K562 (cell line): Measurements from ENCODE around the gene KTN1. TPM values are rescaled to one million over a fixed set of nuclear protein-coding genes. Genes with fewer than 3 reads are reported as not detected.

Source experiments
- ATAC-seq: fragments of 200-7000 bp; cut with Tn5 transposase; 3 replicates; pipeline ENCODE4 v1.9.1; 2020; ENCODE audit warnings: moderate library complexity
- BruUV-seq: library from RNA; stranded (reverse); fragments of 400-500 nt; replicated peaks from 2 replicates; lab custom pipeline; 2021; lab: Mats Ljungman, UMichigan
- CTCF ChIA-PET: fragments of 300-600 bp; formaldehyde crosslinking; extraction: SDS; loops from one replicate; lab custom pipeline; 2021; ENCODE audit warnings: low intra/inter-chr PET ratio; lab: Yijun Ruan, JAX
- POLR2A ChIA-PET: fragments of 300-600, 350-650 bp; sonication (Branson Sonifier 250); formaldehyde crosslinking; extraction: SDS; loops from one replicate; lab custom pipeline; 2021; ENCODE audit warnings: antibody characterized with exemption, inconsistent platforms; lab: Yijun Ruan, JAX
- DNase-seq, 4 experiments: peaks; one replicate each; pipeline versions ENCODE4 v3.0.0 to v3.0.0-alpha.2; 2011 to 2018; ENCODE audit warnings: low spot score in 3 of 4, mixed read lengths in 3 of 4; ENCODE audit errors: extremely low read depth in 1 of 4
- FAIRE-seq: peaks from 2 replicates; lab custom pipeline; 2011; peaks lifted over from hg19 to GRCh38; lab: Jason Lieb, UNC
- H2AFZ ChIP-seq: 2 replicates; pipeline ENCODE4 v1.6.0; 2011; ENCODE audit warnings: low read depth, low read length, control low read depth, inconsistent platforms
- H3K27ac ChIP-seq: fragments of 200-600 bp; 3 replicates; pipeline ENCODE4 v1.8.0; 2011; ENCODE audit warnings: low read depth, mild to moderate bottlenecking, control low read depth, inconsistent platforms, low read length, moderate library complexity, mixed read lengths; ENCODE audit errors: extremely low read depth
- H3K27me3 ChIP-seq, 2 experiments: fragments of 300-600 bp in 1 of 2; 2 replicates in 1 of 2; 3 replicates in 1 of 2; pipeline versions ENCODE4 v1.6.0 to v1.8.0; 2011; ENCODE audit warnings: inconsistent platforms in 2 of 2, low read length in 2 of 2, mild to moderate bottlenecking in 1 of 2, mixed read lengths in 1 of 2, moderate library complexity in 1 of 2; ENCODE audit not compliant: control insufficient read depth in 2 of 2, insufficient read depth in 2 of 2
- H3K36me3 ChIP-seq: fragments of 300-600 bp; 3 replicates; pipeline ENCODE4 v1.8.0; 2011; ENCODE audit warnings: mild to moderate bottlenecking, low read length, inconsistent platforms; ENCODE audit not compliant: control insufficient read depth, insufficient read depth
- H3K4me1 ChIP-seq, 2 experiments: fragments of 200-600 bp in 1 of 2; replicated peaks in 1 of 2; 2 replicates in 1 of 2; 3 replicates in 1 of 2; pipeline versions ENCODE4 v1.5.1 to v1.8.0; 2011; ENCODE audit warnings: inconsistent platforms in 2 of 2, low read length in 2 of 2, mild to moderate bottlenecking in 1 of 2, mixed read lengths in 1 of 2, moderate library complexity in 1 of 2; ENCODE audit not compliant: control insufficient read depth in 2 of 2, insufficient read depth in 2 of 2
- H3K4me2 ChIP-seq: 2 replicates; pipeline ENCODE4 v1.6.1; 2011; ENCODE audit warnings: low read length, control low read depth, inconsistent platforms, mixed read lengths; ENCODE audit not compliant: insufficient read depth
- H3K4me3 ChIP-seq: fragments of 200-600 bp; sonication (generic), shearing (Covaris generic); 2 replicates; pipeline ENCODE4 v1.5.1; 2016; ENCODE audit warnings: control low read depth, inconsistent platforms
- H3K79me2 ChIP-seq: fragments of 200-600 bp; 3 replicates; pipeline ENCODE4 v1.8.0; 2011; ENCODE audit warnings: low read length, inconsistent platforms; ENCODE audit not compliant: control insufficient read depth, insufficient read depth
- H3K9ac ChIP-seq, 2 experiments: 2 replicates each; pipeline versions ENCODE4 v1.6.0 to v1.6.1; 2011; ENCODE audit warnings: low read depth in 2 of 2, low read length in 2 of 2, control low read depth in 1 of 2, inconsistent platforms in 1 of 2, mild to moderate bottlenecking in 1 of 2, mixed read lengths in 1 of 2; ENCODE audit not compliant: insufficient read depth in 1 of 2
- H3K9me1 ChIP-seq: one replicate; pipeline ENCODE4 v1.6.0; 2011; ENCODE audit warnings: inconsistent platforms, mild to moderate bottlenecking, low read length, moderate library complexity; ENCODE audit not compliant: control insufficient read depth, insufficient read depth
- H3K9me3 ChIP-seq: replicated peaks from 2 replicates; pipeline ENCODE4 v1.5.1; 2011; ENCODE audit warnings: low read depth, low read length, inconsistent platforms; ENCODE audit not compliant: control insufficient read depth, insufficient read depth
- H4K20me1 ChIP-seq: replicated peaks from 2 replicates; pipeline ENCODE4 v1.6.1; 2011; ENCODE audit warnings: low read length, inconsistent platforms, mixed read lengths; ENCODE audit not compliant: control insufficient read depth, insufficient read depth
- ARID1B ChIP-seq: fragments of 450-650 bp; IDR thresholded peaks from 2 replicates; pipeline ENCODE4 v1.6.1; 2016; ENCODE audit warnings: antibody characterized with exemption, mild to moderate bottlenecking, inconsistent platforms
- JUND ChIP-seq, 2 experiments: IDR thresholded peaks; 2 replicates in 1 of 2; 3 replicates in 1 of 2; pipeline ENCODE4 v1.6.1; 2011; ENCODE audit warnings: borderline replicate concordance in 2 of 2, low read depth in 2 of 2, low read length in 2 of 2, improper control_type of control experiment in 1 of 2, missing biosample characterization in 1 of 2, missing genetic modification characterization in 1 of 2, missing genetic modification reagents in 1 of 2
- KLF13 ChIP-seq: fragments of 450-650 bp; IDR thresholded peaks from 2 replicates; pipeline ENCODE4 v1.6.1; 2016; ENCODE audit warnings: missing genetic modification characterization, low read depth, mild to moderate bottlenecking, missing compliant biosample characterization, moderate library complexity, borderline replicate concordance
- NR0B1 ChIP-seq: fragments of 450-650 bp; IDR thresholded peaks from one replicate; pipeline ENCODE4 v1.6.1; 2018; ENCODE audit warnings: mild to moderate bottlenecking, moderate library complexity; ENCODE audit not compliant: partially characterized antibody
- POLR3G ChIP-seq: IDR thresholded peaks from 2 replicates; pipeline ENCODE4 v1.6.1; 2011; ENCODE audit not compliant: insufficient read length, insufficient replicate concordance; ENCODE audit errors: extremely low read depth
- SLC30A9 ChIP-seq: fragments of 250-450 bp; sonication (Bioruptor Pico); IDR thresholded peaks from 2 replicates; pipeline ENCODE4 v1.8.0; 2022; ENCODE audit warnings: mild to moderate bottlenecking, moderate library complexity
- ZNF274 ChIP-seq: IDR thresholded peaks from 2 replicates; pipeline ENCODE4 v1.6.1; 2011; ENCODE audit warnings: low read depth, mild to moderate bottlenecking, low read length, moderate library complexity, borderline replicate concordance
- WGBS: fragments of 100-300 bp; shearing (Covaris generic); methylation state at CpG from one replicate; pipeline ENCODE4 v1.1.6; 2016; ENCODE audit warnings: low coverage, mixed read lengths; ENCODE audit not compliant: insufficient coverage; ENCODE audit errors: missing lambda C conversion rate; 5-methylcytosine and 5-hydroxymethylcytosine counted together
- in situ Hi-C: fragments of 300-500 bp; cut with MboI; formaldehyde crosslinking; loops from 4 replicates; pipeline ENCODE4 v1.15.0; 2018; ENCODE audit warnings: inconsistent platforms, mixed read lengths
- intact Hi-C: fragments of 100-400 bp; cut with micrococcal nuclease; formaldehyde crosslinking; loops from 2 replicates; pipeline ENCODE4 v1.14.2; 2022
- polyA plus RNA-seq, 8 experiments: library from polyadenylated mRNA; depleted of rRNA in 4 of 8; stranded (reverse) in 5 of 8; unstranded in 3 of 8; fragments of >200 nt; fragmentation: Nextera tagmentation in 2 of 8; fragmentation: Illumina TruSeq in 1 of 8; extraction: Ambion mirVana in 2 of 8; extraction: Trizol in 1 of 8; gene quantifications; 2 replicates each; pipeline versions ENCODE4 v1.2.1 to v1.2.3, GENCODE V29; 2011 to 2014; ENCODE audit warnings: inconsistent platforms in 1 of 8, missing spikeins in 1 of 8
- total RNA-seq, 7 experiments: library from RNA; depleted of rRNA in 6 of 7; stranded (reverse); fragments of >200 nt in 6 of 7; fragmentation: Illumina TruSeq in 2 of 7; extraction: Trizol in 2 of 7; gene quantifications; 2 replicates each; pipeline versions ENCODE4 v1.2.1 to v1.2.3, GENCODE V29; 2011 to 2021; ENCODE audit warnings: low replicate concordance in 1 of 7
- TF ChIP-seq, protein P1 (sequence below): IDR thresholded peaks from 3 replicates; pipeline ENCODE4 v1.6.1; 2011; ENCODE audit warnings: borderline replicate concordance, mild to moderate bottlenecking, moderate library complexity; ENCODE audit not compliant: insufficient read length; ENCODE audit errors: extremely low read depth
- TF ChIP-seq, protein P2 (sequence below): sonication (generic); formaldehyde crosslinking; IDR thresholded peaks from 2 replicates; pipeline ENCODE4 v1.8.0; 2023; ENCODE audit warnings: mild to moderate bottlenecking, missing genetic modification reagents
- TF ChIP-seq, protein P3 (sequence below), 2 experiments: fragments of 450-650 bp in 1 of 2; IDR thresholded peaks; 2 replicates each; pipeline ENCODE4 v1.6.1; 2011 to 2017; ENCODE audit warnings: low read depth in 2 of 2, antibody characterized with exemption in 1 of 2, borderline replicate concordance in 1 of 2, low read length in 1 of 2, mild to moderate bottlenecking in 1 of 2, mixed read lengths in 1 of 2; ENCODE audit not compliant: control insufficient read depth in 1 of 2

KTN1 gene
- total and polyA plus RNA-seq, 9 of the 15 experiments (the other 6 are each of a cell fraction or from before 2014, with no cell fraction given) = 34.8 to 120 (median 63.6) TPM

- Histone ChIP-seq H3K4me1 (peaks cover 3% of the 10 kb centered on the region in 2 experiments; a peak in 1 of 5 replicates), H3K27ac (no peak overlapping the region), H3K9me1 (no peaks in the 10 kb centered on the region), H2AFZ (no peak overlapping the region), H3K4me3 (no peak overlapping the region), H3K4me2 (no peak overlapping the region), H3K27me3 (no peaks in the 10 kb centered on the region), H4K20me1 (no peaks in the 10 kb centered on the region), H3K36me3 (no peaks in the 10 kb centered on the region), H3K79me2 (no peaks in the 10 kb centered on the region), H3K9ac (no peak overlapping the region), H3K9me3 (no peaks in the 10 kb centered on the region)
- intact Hi-C loops = no loop called here
- BruUV-seq = no TSS peak
- ATAC-seq (no peak), DNase-seq (no peak), FAIRE-seq (no peak)
- ChIA-PET CTCF (no interaction called here), POLR2A (interaction anchor here (0.7 kb wide), 1 partner anchor 211 kb away, joined by 3 read pairs; no protein-coding TSS in a partner anchor)
- 70% methylated on average over 7 of the region's 7 CpGs for WGBS
- in situ Hi-C loops = no loop called here
- no peak for TF ChIP-seq ARID1B
- TF ChIP-seq SLC30A9 = no peak
- TF ChIP-seq, protein P1, sequence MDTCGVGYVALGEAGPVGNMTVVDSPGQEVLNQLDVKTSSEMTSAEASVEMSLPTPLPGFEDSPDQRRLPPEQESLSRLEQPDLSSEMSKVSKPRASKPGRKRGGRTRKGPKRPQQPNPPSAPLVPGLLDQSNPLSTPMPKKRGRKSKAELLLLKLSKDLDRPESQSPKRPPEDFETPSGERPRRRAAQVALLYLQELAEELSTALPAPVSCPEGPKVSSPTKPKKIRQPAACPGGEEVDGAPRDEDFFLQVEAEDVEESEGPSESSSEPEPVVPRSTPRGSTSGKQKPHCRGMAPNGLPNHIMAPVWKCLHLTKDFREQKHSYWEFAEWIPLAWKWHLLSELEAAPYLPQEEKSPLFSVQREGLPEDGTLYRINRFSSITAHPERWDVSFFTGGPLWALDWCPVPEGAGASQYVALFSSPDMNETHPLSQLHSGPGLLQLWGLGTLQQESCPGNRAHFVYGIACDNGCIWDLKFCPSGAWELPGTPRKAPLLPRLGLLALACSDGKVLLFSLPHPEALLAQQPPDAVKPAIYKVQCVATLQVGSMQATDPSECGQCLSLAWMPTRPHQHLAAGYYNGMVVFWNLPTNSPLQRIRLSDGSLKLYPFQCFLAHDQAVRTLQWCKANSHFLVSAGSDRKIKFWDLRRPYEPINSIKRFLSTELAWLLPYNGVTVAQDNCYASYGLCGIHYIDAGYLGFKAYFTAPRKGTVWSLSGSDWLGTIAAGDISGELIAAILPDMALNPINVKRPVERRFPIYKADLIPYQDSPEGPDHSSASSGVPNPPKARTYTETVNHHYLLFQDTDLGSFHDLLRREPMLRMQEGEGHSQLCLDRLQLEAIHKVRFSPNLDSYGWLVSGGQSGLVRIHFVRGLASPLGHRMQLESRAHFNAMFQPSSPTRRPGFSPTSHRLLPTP = no peak
- TF ChIP-seq JUND (IDR thresholded peaks at IDR 0.05; ENCODE audit: borderline replicate concordance, low read depth, low read length) = no peak
- no peak for TF ChIP-seq JUND (tag; IDR thresholded peaks at IDR 0.05; ENCODE audit: borderline replicate concordance, low read depth, low read length)
- TF ChIP-seq, protein P2, sequence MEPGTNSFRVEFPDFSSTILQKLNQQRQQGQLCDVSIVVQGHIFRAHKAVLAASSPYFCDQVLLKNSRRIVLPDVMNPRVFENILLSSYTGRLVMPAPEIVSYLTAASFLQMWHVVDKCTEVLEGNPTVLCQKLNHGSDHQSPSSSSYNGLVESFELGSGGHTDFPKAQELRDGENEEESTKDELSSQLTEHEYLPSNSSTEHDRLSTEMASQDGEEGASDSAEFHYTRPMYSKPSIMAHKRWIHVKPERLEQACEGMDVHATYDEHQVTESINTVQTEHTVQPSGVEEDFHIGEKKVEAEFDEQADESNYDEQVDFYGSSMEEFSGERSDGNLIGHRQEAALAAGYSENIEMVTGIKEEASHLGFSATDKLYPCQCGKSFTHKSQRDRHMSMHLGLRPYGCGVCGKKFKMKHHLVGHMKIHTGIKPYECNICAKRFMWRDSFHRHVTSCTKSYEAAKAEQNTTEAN = no peak
- TF ChIP-seq, protein P3, sequence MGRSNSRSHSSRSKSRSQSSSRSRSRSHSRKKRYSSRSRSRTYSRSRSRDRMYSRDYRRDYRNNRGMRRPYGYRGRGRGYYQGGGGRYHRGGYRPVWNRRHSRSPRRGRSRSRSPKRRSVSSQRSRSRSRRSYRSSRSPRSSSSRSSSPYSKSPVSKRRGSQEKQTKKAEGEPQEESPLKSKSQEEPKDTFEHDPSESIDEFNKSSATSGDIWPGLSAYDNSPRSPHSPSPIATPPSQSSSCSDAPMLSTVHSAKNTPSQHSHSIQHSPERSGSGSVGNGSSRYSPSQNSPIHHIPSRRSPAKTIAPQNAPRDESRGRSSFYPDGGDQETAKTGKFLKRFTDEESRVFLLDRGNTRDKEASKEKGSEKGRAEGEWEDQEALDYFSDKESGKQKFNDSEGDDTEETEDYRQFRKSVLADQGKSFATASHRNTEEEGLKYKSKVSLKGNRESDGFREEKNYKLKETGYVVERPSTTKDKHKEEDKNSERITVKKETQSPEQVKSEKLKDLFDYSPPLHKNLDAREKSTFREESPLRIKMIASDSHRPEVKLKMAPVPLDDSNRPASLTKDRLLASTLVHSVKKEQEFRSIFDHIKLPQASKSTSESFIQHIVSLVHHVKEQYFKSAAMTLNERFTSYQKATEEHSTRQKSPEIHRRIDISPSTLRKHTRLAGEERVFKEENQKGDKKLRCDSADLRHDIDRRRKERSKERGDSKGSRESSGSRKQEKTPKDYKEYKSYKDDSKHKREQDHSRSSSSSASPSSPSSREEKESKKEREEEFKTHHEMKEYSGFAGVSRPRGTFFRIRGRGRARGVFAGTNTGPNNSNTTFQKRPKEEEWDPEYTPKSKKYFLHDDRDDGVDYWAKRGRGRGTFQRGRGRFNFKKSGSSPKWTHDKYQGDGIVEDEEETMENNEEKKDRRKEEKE (IDR thresholded peaks at IDR 0.05; ENCODE audit: borderline replicate concordance in 1 of 2, control insufficient read depth in 1 of 2, low read depth in 2 of 2, low read length in 1 of 2) = no peak
- no peak for TF ChIP-seq POLR3G
- no peak for TF ChIP-seq NR0B1
- TF ChIP-seq KLF13 (tag) = no peak
- no peak for TF ChIP-seq ZNF274
These were observed 8.7 kb upstream of the KTN1 start for GRCh38 chr14:55571125-55571889.
